ENCODE measurements around the gene GABARAPL1. TPM values are rescaled to one million over a fixed set of nuclear protein-coding genes. Genes with fewer than 3 reads are reported as not detected.

The GABARAPL1 gene
- total and polyA plus RNA-seq, 5 donors from 2014 or later = 19.4 to 170 (median 19.8) TPM

- no peak overlapping the region for H3K4me3 Mint-ChIP-seq
- no peaks in the 10 kb centered on the region for H3K4me1 Mint-ChIP-seq
- no peaks in the 10 kb centered on the region for H3K9me3 ChIP-seq (ENCODE audit: control insufficient read depth in 2 of 2, low read length in 2 of 2)
- no peaks in the 10 kb centered on the region for H3K36me3 Mint-ChIP-seq
- peaks cover 54% of the 10 kb centered on the region for H3K27me3 Mint-ChIP-seq
- H3K36me3 ChIP-seq (ENCODE audit: control insufficient read depth, insufficient read depth, low read length) = no peaks in the 10 kb centered on the region
- H3K9me3 Mint-ChIP-seq = no peaks in the 10 kb centered on the region
- DNase-seq = no peak
- ATAC-seq (ENCODE audit: low read depth in 2 of 2) = no peak
- no peaks in the 10 kb centered on the region for H3K4me1 ChIP-seq (ENCODE audit: control insufficient read depth, insufficient read depth, low read length, poor library complexity, severe bottlenecking)
- no peak overlapping the region for H3K4me3 ChIP-seq (ENCODE audit: low read depth, low read length)
- H3K27ac ChIP-seq (ENCODE audit: insufficient read depth, low read length, poor library complexity, severe bottlenecking) = no peak overlapping the region
- peaks cover 6% of the 10 kb centered on the region for H3K27me3 ChIP-seq (ENCODE audit: control insufficient read depth, insufficient read depth, low read length)
- H3K27ac Mint-ChIP-seq = no peak overlapping the region
These were observed 37.6 kb upstream of the GABARAPL1 start for GRCh38 chr12:10174986-10175614.

GRCh38 chr12:10175846-10176636 is 36.6 kb upstream of the GABARAPL1 start:
- Mint-ChIP-seq H3K9me3 (no peaks in the 10 kb centered on the region), H3K36me3 (no peaks in the 10 kb centered on the region), H3K27me3 (peaks cover 50% of the 10 kb centered on the region), H3K4me3 (no peak overlapping the region), H3K4me1 (no peaks in the 10 kb centered on the region), H3K27ac (no peak overlapping the region)
- H3K9me3 ChIP-seq (ENCODE audit: control insufficient read depth in 2 of 2, low read length in 2 of 2) = no peaks in the 10 kb centered on the region
- no peak for DNase-seq
- H3K27me3 ChIP-seq (ENCODE audit: control insufficient read depth, insufficient read depth, low read length) = peaks cover 6% of the 10 kb centered on the region
- no peak for ATAC-seq (ENCODE audit: low read depth in 2 of 2)
- H3K27ac ChIP-seq (ENCODE audit: insufficient read depth, low read length, poor library complexity, severe bottlenecking) = no peak overlapping the region
- H3K4me1 ChIP-seq (ENCODE audit: control insufficient read depth, insufficient read depth, low read length, poor library complexity, severe bottlenecking) = no peaks in the 10 kb centered on the region
- no peak overlapping the region for H3K4me3 ChIP-seq (ENCODE audit: low read depth, low read length)
- H3K36me3 ChIP-seq (ENCODE audit: control insufficient read depth, insufficient read depth, low read length) = no peaks in the 10 kb centered on the region

GRCh38 chr12:10178821-10179220 is 33.9 kb upstream of the GABARAPL1 start, which contains the start of gene TMEM52B:
Gene TMEM52B (plus strand): TSS chr12:10179032. CDS start chr12:10179575, 543 bp downstream.
- H3K4me1 Mint-ChIP-seq = no peaks in the 10 kb centered on the region
- no peaks in the 10 kb centered on the region for H3K36me3 ChIP-seq (ENCODE audit: control insufficient read depth, insufficient read depth, low read length)
- no peaks in the 10 kb centered on the region for H3K9me3 ChIP-seq (ENCODE audit: control insufficient read depth in 2 of 2, low read length in 2 of 2)
- no peaks in the 10 kb centered on the region for H3K36me3 Mint-ChIP-seq
- DNase-seq (no peak), ATAC-seq (ENCODE audit: low read depth in 2 of 2) (no peak)
- no peak within 1 kb of the TSS for H3K4me3 ChIP-seq (ENCODE audit: low read depth, low read length)
- peaks cover 42% of the 10 kb centered on the region for H3K27me3 Mint-ChIP-seq
- no peaks in the 10 kb centered on the region for H3K4me1 ChIP-seq (ENCODE audit: control insufficient read depth, insufficient read depth, low read length, poor library complexity, severe bottlenecking)
- H3K9me3 Mint-ChIP-seq = no peaks in the 10 kb centered on the region
- H3K27ac ChIP-seq (ENCODE audit: insufficient read depth, low read length, poor library complexity, severe bottlenecking) = no peak within 1 kb of the TSS
- H3K27ac Mint-ChIP-seq = no peak within 1 kb of the TSS
- H3K27me3 ChIP-seq (ENCODE audit: control insufficient read depth, insufficient read depth, low read length) = peaks cover 8% of the 10 kb centered on the region
- no peak within 1 kb of the TSS for H3K4me3 Mint-ChIP-seq

GRCh38 chr12:10179776-10180181 is 32.9 kb upstream of the GABARAPL1 start:
- Mint-ChIP-seq H3K36me3 (no peaks in the 10 kb centered on the region), H3K4me3 (no peak overlapping the region), H3K9me3 (no peaks in the 10 kb centered on the region), H3K4me1 (no peaks in the 10 kb centered on the region), H3K27me3 (peaks cover 34% of the 10 kb centered on the region), H3K27ac (no peak overlapping the region)
- Histone ChIP-seq H3K9me3 (ENCODE audit: control insufficient read depth in 2 of 2, low read length in 2 of 2) (no peaks in the 10 kb centered on the region), H3K27me3 (ENCODE audit: control insufficient read depth, insufficient read depth, low read length) (peaks cover 8% of the 10 kb centered on the region), H3K36me3 (ENCODE audit: control insufficient read depth, insufficient read depth, low read length) (no peaks in the 10 kb centered on the region), H3K4me3 (ENCODE audit: low read depth, low read length) (no peak overlapping the region), H3K4me1 (ENCODE audit: control insufficient read depth, insufficient read depth, low read length, poor library complexity, severe bottlenecking) (no peaks in the 10 kb centered on the region), H3K27ac (ENCODE audit: insufficient read depth, low read length, poor library complexity, severe bottlenecking) (no peak overlapping the region)
- ATAC-seq (ENCODE audit: low read depth in 2 of 2) = no peak
- DNase-seq = no peak

GRCh38 chr12:10182354-10183049 is 30.2 kb upstream of the GABARAPL1 start:
- peaks cover 37% of the 10 kb centered on the region for H3K27me3 Mint-ChIP-seq
- H3K4me1 ChIP-seq (ENCODE audit: control insufficient read depth, insufficient read depth, low read length, poor library complexity, severe bottlenecking) = no peaks in the 10 kb centered on the region
- DNase-seq = no peak

GRCh38 chr12:10184261-10184843 is 28.3 kb upstream of the GABARAPL1 start:
- Histone ChIP-seq H3K36me3 (ENCODE audit: control insufficient read depth, insufficient read depth, low read length) (no peaks in the 10 kb centered on the region), H3K27ac (ENCODE audit: insufficient read depth, low read length, poor library complexity, severe bottlenecking) (no peak overlapping the region), H3K9me3 (ENCODE audit: control insufficient read depth in 2 of 2, low read length in 2 of 2) (no peaks in the 10 kb centered on the region), H3K4me3 (ENCODE audit: low read depth, low read length) (no peak overlapping the region), H3K4me1 (ENCODE audit: control insufficient read depth, insufficient read depth, low read length, poor library complexity, severe bottlenecking) (no peaks in the 10 kb centered on the region), H3K27me3 (ENCODE audit: control insufficient read depth, insufficient read depth, low read length) (peaks cover 4% of the 10 kb centered on the region)
- H3K4me3 Mint-ChIP-seq = no peak overlapping the region
- ATAC-seq (ENCODE audit: low read depth in 2 of 2) (no peak), DNase-seq (no peak)
- no peaks in the 10 kb centered on the region for H3K36me3 Mint-ChIP-seq
- H3K4me1 Mint-ChIP-seq = no peaks in the 10 kb centered on the region
- H3K9me3 Mint-ChIP-seq = no peaks in the 10 kb centered on the region
- no peak overlapping the region for H3K27ac Mint-ChIP-seq
- H3K27me3 Mint-ChIP-seq = peaks cover 28% of the 10 kb centered on the region

More at GRCh38 chr12:10182354-10183049, 30.2 kb upstream of the GABARAPL1 start:
- no peak overlapping the region for H3K4me3 Mint-ChIP-seq
- no peaks in the 10 kb centered on the region for H3K4me1 Mint-ChIP-seq
- Histone ChIP-seq H3K36me3 (ENCODE audit: control insufficient read depth, insufficient read depth, low read length) (no peaks in the 10 kb centered on the region), H3K4me3 (ENCODE audit: low read depth, low read length) (no peak overlapping the region), H3K9me3 (ENCODE audit: control insufficient read depth in 2 of 2, low read length in 2 of 2) (no peaks in the 10 kb centered on the region), H3K27me3 (ENCODE audit: control insufficient read depth, insufficient read depth, low read length) (peaks cover 4% of the 10 kb centered on the region), H3K27ac (ENCODE audit: insufficient read depth, low read length, poor library complexity, severe bottlenecking) (no peak overlapping the region)
- no peak overlapping the region for H3K27ac Mint-ChIP-seq
- ATAC-seq (ENCODE audit: low read depth in 2 of 2) = peak in 1 of 2 donors; percentile 64
- H3K36me3 Mint-ChIP-seq = no peaks in the 10 kb centered on the region
- H3K9me3 Mint-ChIP-seq = no peaks in the 10 kb centered on the region

- no peak overlapping the region for H3K27ac Mint-ChIP-seq
- no peak overlapping the region for H3K4me3 Mint-ChIP-seq
- no peak for DNase-seq
- no peak overlapping the region for H3K27ac ChIP-seq (ENCODE audit: insufficient read depth, low read length, poor library complexity, severe bottlenecking)
- ATAC-seq (ENCODE audit: low read depth in 2 of 2) = no peak
- H3K9me3 ChIP-seq (ENCODE audit: control insufficient read depth in 2 of 2, low read length in 2 of 2) = no peaks in the 10 kb centered on the region
- no peaks in the 10 kb centered on the region for H3K4me1 ChIP-seq (ENCODE audit: control insufficient read depth, insufficient read depth, low read length, poor library complexity, severe bottlenecking)
- H3K9me3 Mint-ChIP-seq = no peaks in the 10 kb centered on the region
- peaks cover 20% of the 10 kb centered on the region for H3K27me3 Mint-ChIP-seq
- H3K4me3 ChIP-seq (ENCODE audit: low read depth, low read length) = no peak overlapping the region
- peaks cover 4% of the 10 kb centered on the region for H3K27me3 ChIP-seq (ENCODE audit: control insufficient read depth, insufficient read depth, low read length)
- H3K36me3 Mint-ChIP-seq = no peaks in the 10 kb centered on the region
- H3K36me3 ChIP-seq (ENCODE audit: control insufficient read depth, insufficient read depth, low read length) = no peaks in the 10 kb centered on the region
- H3K4me1 Mint-ChIP-seq = peaks cover 0 to 4% (median 1%) of the 10 kb centered on the region in 4 donors
These were observed 26.4 kb upstream of the GABARAPL1 start for GRCh38 chr12:10186299-10186698.
